HepG2 (cell line): ENCODE data around the gene GPHN. TPM values are rescaled to one million over a fixed set of nuclear protein-coding genes. Genes with fewer than 3 reads are reported as not detected.
A peak's percentile ranks its signal among the peaks of the same experiment; 100 is the strongest.
"Not testable (repeated sequence)": the region's sequence is repeated elsewhere in the genome, so short reads cannot be mapped to it uniquely, and the experiment has no call there.

Experiments
- ATAC-seq: fragments of 200-7000 bp; cut with Tn5 transposase; 3 replicates; pipeline ENCODE4 v1.9.1; 2020; ENCODE audit warnings: mild to moderate bottlenecking, moderate library complexity
- BruUV-seq: library from RNA; stranded (reverse); fragments of 400-500 nt; replicated peaks from 2 replicates; lab custom pipeline; 2021; lab: Mats Ljungman, UMichigan
- CTCF ChIA-PET: fragments of 300-600 bp; formaldehyde crosslinking; extraction: SDS; loops from one replicate; lab custom pipeline; 2021; ENCODE audit warnings: low total read pairs, inconsistent platforms, low intra/inter-chr PET ratio; lab: Yijun Ruan, JAX
- POLR2A ChIA-PET: fragments of 350-600 bp; sonication (Branson Sonifier 250); formaldehyde crosslinking; loops from one replicate; lab custom pipeline; 2020; ENCODE audit warnings: antibody characterized with exemption, inconsistent platforms; lab: Yijun Ruan, JAX
- DNase-seq: peaks from one replicate; pipeline ENCODE4 v3.0.0-alpha.2; 2015; ENCODE audit warnings: low spot score
- FAIRE-seq: peaks from 3 replicates; lab custom pipeline; 2011; peaks lifted over from hg19 to GRCh38; lab: Jason Lieb, UNC
- H2AFZ ChIP-seq: one replicate; pipeline ENCODE4 v1.6.1; 2011; ENCODE audit warnings: low read length, inconsistent platforms
- H3K27ac ChIP-seq: fragments of 300-600 bp; 3 replicates; pipeline ENCODE4 v1.8.0; 2011; ENCODE audit warnings: mixed run types, mild to moderate bottlenecking, mixed read lengths, low read length, inconsistent platforms; ENCODE audit not compliant: insufficient read depth; ENCODE audit errors: extremely low read length
- H3K27me3 ChIP-seq, 2 experiments: fragments of 200-600 bp in 1 of 2; 2 replicates in 1 of 2; 3 replicates in 1 of 2; pipeline versions ENCODE4 v1.6.0 to v1.8.0; 2011; ENCODE audit warnings: low read length in 2 of 2, mild to moderate bottlenecking in 2 of 2, moderate library complexity in 2 of 2, inconsistent platforms in 1 of 2; ENCODE audit not compliant: insufficient read depth in 2 of 2, control insufficient read depth in 1 of 2
- H3K36me3 ChIP-seq, 2 experiments: fragments of 200-600 bp in 1 of 2; replicated peaks in 1 of 2; 2 replicates in 1 of 2; 3 replicates in 1 of 2; pipeline versions ENCODE4 v1.5.1 to v1.8.0; 2011; ENCODE audit warnings: low read length in 2 of 2, inconsistent platforms in 1 of 2; ENCODE audit not compliant: insufficient read depth in 2 of 2, control insufficient read depth in 1 of 2
- H3K4me1 ChIP-seq: 2 replicates; pipeline ENCODE4 v1.5.1; 2012; ENCODE audit warnings: low read length, inconsistent platforms; ENCODE audit not compliant: insufficient read depth
- H3K4me2 ChIP-seq: 2 replicates; pipeline ENCODE4 v1.6.0; 2011; ENCODE audit warnings: low read depth, low read length, inconsistent platforms
- H3K4me3 ChIP-seq, 3 experiments: fragments of 200-600 bp in 1 of 3; sonication (generic), shearing (Covaris generic) in 1 of 3; replicated peaks in 1 of 3; 2 replicates each; pipeline ENCODE4 v1.5.1; 2011 to 2016; ENCODE audit warnings: low read length in 3 of 3, inconsistent platforms in 2 of 3, low read depth in 2 of 3, mild to moderate bottlenecking in 2 of 3, control low read depth in 1 of 3, mixed read lengths in 1 of 3; ENCODE audit not compliant: insufficient read depth in 1 of 3
- H3K79me2 ChIP-seq: one replicate; pipeline ENCODE4 v1.6.1; 2011; ENCODE audit warnings: low read length, inconsistent platforms; ENCODE audit not compliant: insufficient read depth
- H3K9ac ChIP-seq: 2 replicates; pipeline ENCODE4 v1.6.0; 2011; ENCODE audit warnings: mild to moderate bottlenecking, low read depth, low read length, inconsistent platforms; ENCODE audit not compliant: insufficient read depth
- H3K9me3 ChIP-seq: 2 replicates; pipeline ENCODE4 v1.5.1; 2012; ENCODE audit warnings: mild to moderate bottlenecking, low read length
- H4K20me1 ChIP-seq: 2 replicates; pipeline ENCODE4 v1.6.0; 2011; ENCODE audit warnings: inconsistent platforms, mild to moderate bottlenecking, low read length, moderate library complexity; ENCODE audit not compliant: insufficient read depth
- DR1 ChIP-seq: sonication (generic); formaldehyde crosslinking; IDR thresholded peaks from 2 replicates; pipeline ENCODE4 v1.8.0; 2021; ENCODE audit warnings: mild to moderate bottlenecking, missing genetic modification reagents, inconsistent platforms
- HCFC1 ChIP-seq: fragments of 150-350 bp; IDR thresholded peaks from 2 replicates; pipeline ENCODE4 v1.6.1; 2014; ENCODE audit warnings: low read depth, low read length
- HOXA3 ChIP-seq: sonication (generic); formaldehyde crosslinking; IDR thresholded peaks from 2 replicates; pipeline ENCODE4 v1.5.0; 2020; ENCODE audit warnings: missing genetic modification reagents
- MAFF ChIP-seq: IDR thresholded peaks from 2 replicates; pipeline ENCODE4 v1.6.1; 2011; ENCODE audit warnings: low read depth, low read length, improper control_type of control experiment
- MAFK ChIP-seq, 2 experiments: IDR thresholded peaks in 1 of 2; conservative IDR thresholded peaks in 1 of 2; 2 replicates each; pipeline ENCODE4 v1.6.1; 2011; ENCODE audit warnings: improper control_type of control experiment in 2 of 2, low read length in 2 of 2
- RXRB ChIP-seq: IDR thresholded peaks from 2 replicates; pipeline ENCODE4 v1.6.1; 2016; ENCODE audit warnings: borderline replicate concordance, missing genetic modification reagents, missing compliant biosample characterization
- ZNF768 ChIP-seq: sonication (generic); formaldehyde crosslinking; IDR thresholded peaks from 2 replicates; pipeline ENCODE4 v1.4.0; 2020; ENCODE audit warnings: missing genetic modification reagents
- WGBS: methylation state at CpG from one replicate; pipeline ENCODE4 v1.1.6; 2017; ENCODE audit warnings: low lambda C conversion rate; 5-methylcytosine and 5-hydroxymethylcytosine counted together
- in situ Hi-C: cut with HindIII; loops from 2 replicates; pipeline ENCODE4 v1.10.0; 2017; ENCODE audit warnings: low pct_unique_long_range_greater_than_20kb; ENCODE audit not compliant: extremely low pct_ligation_motif_present
- intact Hi-C: fragments of 100-400 bp; cut with micrococcal nuclease; formaldehyde crosslinking; loops from one replicate; pipeline ENCODE4 v1.10.0; 2022; ENCODE audit not compliant: unreplicated experiment
- polyA plus RNA-seq, 8 experiments: library from polyadenylated mRNA; depleted of rRNA in 3 of 8; stranded (reverse) in 7 of 8; unstranded in 1 of 8; fragments of >200 nt; fragmentation: Illumina TruSeq in 4 of 8; extraction: Trizol in 4 of 8; gene quantifications; 2 replicates each; pipeline versions ENCODE4 v1.2.1 to v1.2.3, GENCODE V29; 2011 to 2016; ENCODE audit warnings: low read depth in 4 of 8, missing spikeins in 1 of 8, mixed read lengths in 1 of 8; ENCODE audit not compliant: insufficient read depth in 1 of 8
- total RNA-seq, 5 experiments: library from RNA; depleted of rRNA; stranded (reverse); fragments of >200 nt; fragmentation: Illumina TruSeq; extraction: Trizol; gene quantifications; 2 replicates each; pipeline ENCODE4 v1.2.3, GENCODE V29; 2016; ENCODE audit warnings: low read depth in 1 of 5

GPHN gene
- total and polyA plus RNA-seq, 2 of the 13 experiments (the other 11 are each of a cell fraction or from before 2014, with no cell fraction given) = 12.7 to 19.2 TPM

GRCh38 chr14:66831173-66831572 lies 323.2 kb downstream of the GPHN start:
- ATAC-seq (no peak), FAIRE-seq (no peak), DNase-seq (no peak)
- H3K4me2 ChIP-seq = no peak overlapping the region
- ChIA-PET POLR2A (no interaction called here), CTCF (no interaction called here)
- H3K4me3 ChIP-seq = no peak overlapping the region
- peak; percentile 23; the same call in 1 of the 2 replicates for TF ChIP-seq MAFF
- no peak for TF ChIP-seq HOXA3
- TF ChIP-seq MAFK (conservative IDR thresholded peaks at IDR 0.05 in 1 of 2, IDR thresholded peaks at IDR 0.05 in 1 of 2; ENCODE audit: low read length in 2 of 2) = peak in 1 of 2 experiments; percentile 63; a peak in 3 of 4 replicates
- no TSS peak for BruUV-seq
- no peak overlapping the region for H2AFZ ChIP-seq
- no peak overlapping the region for H3K27ac ChIP-seq
- no peaks in the 10 kb centered on the region for H3K9me3 ChIP-seq
- no peaks in the 10 kb centered on the region for H3K79me2 ChIP-seq
- no peaks in the 10 kb centered on the region for H3K4me1 ChIP-seq
- intact Hi-C loops = no loop called here
- no peaks in the 10 kb centered on the region for H4K20me1 ChIP-seq
- in situ Hi-C loops = no loop called here
- no peak overlapping the region for H3K9ac ChIP-seq
- WGBS = 100% methylated on average over 1 of the region's 1 CpG
- no peaks in the 10 kb centered on the region for H3K36me3 ChIP-seq
- H3K27me3 ChIP-seq = no peaks in the 10 kb centered on the region

- Histone ChIP-seq H3K79me2 (no peaks in the 10 kb centered on the region), H3K27me3 (no peaks in the 10 kb centered on the region), H3K4me3 (no peak overlapping the region), H3K9ac (no peak overlapping the region), H4K20me1 (no peaks in the 10 kb centered on the region), H3K27ac (no peak overlapping the region), H3K4me1 (no peaks in the 10 kb centered on the region), H3K9me3 (no peaks in the 10 kb centered on the region), H2AFZ (no peak overlapping the region), H3K36me3 (no peaks in the 10 kb centered on the region), H3K4me2 (no peak overlapping the region)
- DNase-seq = no peak
- POLR2A ChIA-PET = no interaction called here
- intact Hi-C loops (no loop called here), in situ Hi-C loops (no loop called here)
- FAIRE-seq = no peak
- no peak for ATAC-seq
- TF ChIP-seq DR1 (CRISPR knock-in tag) (no peak), HCFC1 (no peak), ZNF768 (CRISPR knock-in tag) (no peak), RXRB (CRISPR knock-in tag) (no peak)
- no TSS peak for BruUV-seq
- CTCF ChIA-PET = no interaction called here
- WGBS = 91% methylated on average over 2 of the region's 2 CpGs
Observed at GRCh38 chr14:66833816-66834215, 325.9 kb downstream of the GPHN start.

DNA sequence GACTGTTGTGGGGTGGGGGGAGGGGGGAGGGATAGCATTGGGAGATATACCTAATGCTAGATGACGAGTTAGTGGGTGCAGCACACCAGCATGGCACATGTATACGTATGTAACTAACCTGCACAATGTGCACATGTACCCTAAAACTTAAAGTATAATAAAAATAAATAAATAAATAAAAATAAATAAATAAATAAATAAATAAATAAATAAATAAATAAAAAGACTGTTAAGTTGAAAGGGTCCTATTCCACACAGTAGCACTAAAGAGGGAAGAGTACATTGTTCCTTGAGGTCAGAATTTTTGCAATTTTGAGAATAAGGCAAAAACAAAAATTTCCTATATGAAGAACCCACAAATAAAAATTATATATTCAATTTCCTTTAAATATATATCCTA lies 329.5 kb downstream of the GPHN start:
- H3K36me3 ChIP-seq = not testable (repeated sequence)

More for the DNA sequence above, 329.5 kb downstream of the GPHN start:
- BruUV-seq, DNase-seq, H3K9me3 ChIP-seq, in situ Hi-C loops, H3K4me2 ChIP-seq, POLR2A ChIA-PET, H4K20me1 ChIP-seq, FAIRE-seq, H3K9ac ChIP-seq, H3K4me3 ChIP-seq, intact Hi-C loops, H3K27me3 ChIP-seq, H3K27ac ChIP-seq, H3K4me1 ChIP-seq, CTCF ChIA-PET, H2AFZ ChIP-seq, ATAC-seq, H3K79me2 ChIP-seq: not testable (repeated sequence)
- WGBS = 100% methylated on average over 2 of the region's 2 CpGs
